PC-3 (cell line): ENCODE data around the gene G6PC3. TPM values are rescaled to one million over a fixed set of nuclear protein-coding genes. Genes with fewer than 3 reads are reported as not detected.
A peak's percentile ranks its signal among the peaks of the same experiment; 100 is the strongest.

Experiments used
- ATAC-seq: fragments of 200-7000 bp; cut with Tn5 transposase; 2 replicates; pipeline ENCODE4 v1.9.1; 2020; ENCODE audit warnings: mild to moderate bottlenecking, moderate library complexity
- BruUV-seq: library from RNA; stranded (reverse); fragments of 400-500 nt; replicated peaks from 2 replicates; lab custom pipeline; 2021; lab: Mats Ljungman, UMichigan
- CTCF ChIA-PET: fragments of 300-600 bp; sonication (Branson Sonifier 250); formaldehyde crosslinking; loops from one replicate; lab custom pipeline; 2022; ENCODE audit warnings: antibody characterized with exemption; lab: Charles Lee
- POLR2A ChIA-PET: fragments of 300-600 bp; sonication (Branson Sonifier 250); formaldehyde crosslinking; loops from one replicate; lab custom pipeline; 2022; ENCODE audit warnings: antibody characterized with exemption; ENCODE audit not compliant: unreplicated experiment; lab: Charles Lee
- DNase-seq: peaks from one replicate; pipeline ENCODE4 v3.0.0-alpha.2; 2015
- H2AFZ ChIP-seq: fragments of 300-600 bp; sonication (generic); 2 replicates; pipeline ENCODE4 v1.6.0; 2016; ENCODE audit warnings: antibody characterized with exemption, low read length
- H3F3A ChIP-seq: fragments of 300-600 bp; sonication (generic); one replicate; pipeline ENCODE4 v1.6.0; 2017; ENCODE audit warnings: antibody characterized with exemption, low read length, control low read depth, mild to moderate bottlenecking; ENCODE audit not compliant: unreplicated experiment
- H3K27ac ChIP-seq: fragments of 300-600 bp; sonication (generic); 2 replicates; pipeline ENCODE4 v1.5.1; 2016; ENCODE audit warnings: mild to moderate bottlenecking, low read length
- H3K27me3 ChIP-seq: fragments of 300-600 bp; sonication (generic); 2 replicates; pipeline ENCODE4 v1.6.1; 2016; ENCODE audit warnings: low read length, mixed read lengths
- H3K36me3 ChIP-seq: fragments of 300-600 bp; sonication (generic); 2 replicates; pipeline ENCODE4 v1.6.1; 2016; ENCODE audit warnings: low read depth, mixed run types, low read length, mixed read lengths
- H3K4me1 ChIP-seq: fragments of 300-600 bp; sonication (generic); 2 replicates; pipeline ENCODE4 v1.5.1; 2016; ENCODE audit warnings: low read length; ENCODE audit not compliant: insufficient read depth
- H3K4me2 ChIP-seq: fragments of 300-600 bp; sonication (generic); 2 replicates; pipeline ENCODE4 v1.6.0; 2016; ENCODE audit warnings: low read length
- H3K4me3 ChIP-seq: fragments of 300-600 bp; sonication (generic); 2 replicates; pipeline ENCODE4 v1.5.1; 2016; ENCODE audit warnings: mild to moderate bottlenecking, low read length, mixed read lengths
- H3K79me2 ChIP-seq: fragments of 300-600 bp; sonication (generic); 2 replicates; pipeline ENCODE4 v1.6.1; 2017; ENCODE audit warnings: low read length, mixed read lengths
- H3K9ac ChIP-seq: fragments of 300-600 bp; sonication (generic); 2 replicates; pipeline ENCODE4 v1.6.0; 2016; ENCODE audit warnings: mild to moderate bottlenecking, low read length
- H3K9me2 ChIP-seq: fragments of 300-600 bp; sonication (generic); replicated peaks from 2 replicates; pipeline ENCODE4 v1.6.1; 2016; ENCODE audit warnings: mixed run types, low read length, mixed read lengths
- H3K9me3 ChIP-seq: fragments of 300-600 bp; sonication (generic); 2 replicates; pipeline ENCODE4 v1.6.1; 2016; ENCODE audit warnings: low read length, mixed read lengths
- H4K20me1 ChIP-seq: fragments of 300-600 bp; sonication (generic); 2 replicates; pipeline ENCODE4 v1.6.1; 2016; ENCODE audit warnings: low read length, mixed read lengths
- CTCF ChIP-seq: fragments of 300-600 bp; sonication (generic); conservative IDR thresholded peaks from 2 replicates; pipeline ENCODE4 v1.5.1; 2017; ENCODE audit warnings: antibody characterized with exemption, low read depth, mild to moderate bottlenecking, low read length
- EZH2 ChIP-seq: fragments of 300-600 bp; sonication (generic); IDR thresholded peaks from one replicate; pipeline ENCODE4 v1.6.1; 2017; ENCODE audit warnings: antibody characterized with exemption, mild to moderate bottlenecking, low read length; ENCODE audit not compliant: unreplicated experiment
- EZH2phosphoT487 ChIP-seq: fragments of 300-600 bp; sonication (generic); IDR thresholded peaks from 2 replicates; pipeline ENCODE4 v1.6.1; 2018; ENCODE audit warnings: mild to moderate bottlenecking, antibody characterized with exemption, low read length, borderline replicate concordance
- intact Hi-C: fragments of 100-400 bp; cut with micrococcal nuclease; formaldehyde crosslinking; loops from 2 replicates; pipeline ENCODE4 v1.9.0; 2023
- total RNA-seq: library from RNA; depleted of rRNA; stranded (reverse); fragments of >200 nt; gene quantifications from 2 replicates; pipeline ENCODE4 v1.2.3, GENCODE V29; 2014

The G6PC3 gene
- total RNA-seq, 1 experiment from 2014 or later = 69.5 TPM

GRCh38 chr17:44086364-44087311 lies 16.1 kb downstream of the G6PC3 start:
- H4K20me1 ChIP-seq = no peaks in the 10 kb centered on the region
- no peak for TF ChIP-seq EZH2
- TF ChIP-seq EZH2phosphoT487 = 0 out of 2 replicates have a peak, but pooled peaks have one; percentile 6
- H3K9me3 ChIP-seq = no peaks in the 10 kb centered on the region
- BruUV-seq = no TSS peak
- ChIA-PET CTCF (interaction anchor here (0.6 to 1.2 kb wide), 3 partner anchors 29 to 82 kb away, joined by 4 to 5 read pairs (median 5); partner anchors contain the start of gene HDAC5), POLR2A (interaction anchor here (0.5 to 0.7 kb wide), 2 partner anchors 20 to 84 kb away, joined by 3 to 16 read pairs; no protein-coding TSS in a partner anchor)
- H3K36me3 ChIP-seq = peaks cover 4% of the 10 kb centered on the region; the same call in 1 of the 2 replicates
- peak overlapping the region; percentile 73 for H3K4me2 ChIP-seq
- H3K79me2 ChIP-seq = no peaks in the 10 kb centered on the region
- ATAC-seq (peak; percentile 87), DNase-seq (peak; percentile 92)
- peaks cover 18% of the 10 kb centered on the region for H3K4me1 ChIP-seq
- no peak overlapping the region for H2AFZ ChIP-seq
- peaks cover 3% of the 10 kb centered on the region for H3F3A ChIP-seq
- H3K27ac ChIP-seq = peak overlapping the region; percentile 79
- peak overlapping the region; percentile 63 for H3K9ac ChIP-seq
- H3K4me3 ChIP-seq = peak overlapping the region; percentile 17; the same call in 1 of the 2 replicates
- no peaks in the 10 kb centered on the region for H3K27me3 ChIP-seq
- intact Hi-C loops = no loop called here
- no peaks in the 10 kb centered on the region for H3K9me2 ChIP-seq

GRCh38 chr17:44087319-44087718 lies 16.8 kb downstream of the G6PC3 start:
- DNase-seq (no peak), ATAC-seq (no peak)
- Histone ChIP-seq H3K27ac (peak overlapping the region; percentile 32), H3F3A (peaks cover 3% of the 10 kb centered on the region), H3K4me1 (peaks cover 18% of the 10 kb centered on the region), H3K9ac (peak overlapping the region; percentile 6; the same call in 1 of the 2 replicates), H3K9me3 (no peaks in the 10 kb centered on the region), H3K4me2 (peak overlapping the region; percentile 69), H3K79me2 (no peaks in the 10 kb centered on the region), H2AFZ (no peak overlapping the region), H3K36me3 (no peaks in the 10 kb centered on the region), H3K9me2 (no peaks in the 10 kb centered on the region), H3K27me3 (no peaks in the 10 kb centered on the region), H3K4me3 (no peak overlapping the region; the same call in 1 of the 2 replicates), H4K20me1 (no peaks in the 10 kb centered on the region)
- POLR2A ChIA-PET = interaction anchor here (0.6 to 0.7 kb wide), 2 partner anchors 20 to 1884 kb away, joined by 15 to 16 read pairs; no protein-coding TSS in a partner anchor
- CTCF ChIA-PET = interaction anchor here (0.6 to 1.2 kb wide), 3 partner anchors 28 to 81 kb away, joined by 4 to 5 read pairs (median 5); partner anchors contain the start of gene HDAC5
- BruUV-seq = no TSS peak
- intact Hi-C loops = no loop called here
- TF ChIP-seq EZH2phosphoT487 = no peak
- TF ChIP-seq EZH2 = no peak
- no peak for TF ChIP-seq CTCF

- Histone ChIP-seq H3K9me3 (no peaks in the 10 kb centered on the region), H3K27ac (no peak overlapping the region), H3K4me1 (peaks cover 18% of the 10 kb centered on the region), H3K79me2 (no peaks in the 10 kb centered on the region), H3K9me2 (no peaks in the 10 kb centered on the region), H3K4me2 (no peak overlapping the region), H4K20me1 (no peaks in the 10 kb centered on the region), H3K4me3 (no peak overlapping the region), H2AFZ (no peak overlapping the region), H3K36me3 (no peaks in the 10 kb centered on the region), H3K27me3 (no peaks in the 10 kb centered on the region), H3K9ac (no peak overlapping the region), H3F3A (peaks cover 3% of the 10 kb centered on the region)
- no TSS peak for BruUV-seq
- ATAC-seq (no peak), DNase-seq (no peak)
- POLR2A ChIA-PET = interaction anchor here (0.6 kb wide), 1 partner anchor 700 kb away, joined by 3 read pairs; no protein-coding TSS in a partner anchor
- intact Hi-C loops = no loop called here
- CTCF ChIA-PET = no interaction called here
- no peak for TF ChIP-seq EZH2phosphoT487
- TF ChIP-seq EZH2 = no peak
- TF ChIP-seq CTCF = no peak
Measured at GRCh38 chr17:44088254-44088653, 17.7 kb downstream of the G6PC3 start.
